ENCODE measurements around the gene SDE2.
"Not testable (repeated sequence)": the region's sequence is repeated elsewhere in the genome, so short reads cannot be mapped to it uniquely, and the experiment has no call there.

Gene SDE2

DNA sequence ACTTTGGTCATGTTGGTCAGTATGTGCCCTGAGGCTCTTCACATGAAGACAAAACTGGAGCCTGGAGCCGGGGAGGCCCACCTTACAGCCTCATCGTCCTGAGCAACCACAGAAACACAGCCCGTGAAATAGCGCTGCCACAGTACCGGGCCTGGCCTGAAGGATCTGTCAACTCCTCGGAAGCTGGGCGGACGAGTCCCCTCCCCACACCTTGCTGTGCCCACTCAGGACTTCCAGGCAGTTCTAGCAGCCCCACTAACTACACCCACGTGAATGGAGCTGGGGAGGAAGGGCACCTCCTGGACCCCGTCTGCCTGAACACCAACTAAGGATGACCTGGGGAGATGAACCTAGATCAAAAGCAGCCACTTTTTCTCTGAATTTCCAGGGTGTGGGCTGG, 24.7 kb downstream of the SDE2 start:
- DNase-seq, result no peak

GRCh38 chr1:225973158-225973557, 26.0 kb downstream of the SDE2 start:
- DNase-seq, result no peak

- no peak for DNase-seq
Observed at GRCh38 chr1:225972344-225973152, 26.6 kb downstream of the SDE2 start.

- not testable (repeated sequence) for DNase-seq
Observed at GRCh38 chr1:225970592-225971157, 28.5 kb downstream of the SDE2 start.

DNA sequence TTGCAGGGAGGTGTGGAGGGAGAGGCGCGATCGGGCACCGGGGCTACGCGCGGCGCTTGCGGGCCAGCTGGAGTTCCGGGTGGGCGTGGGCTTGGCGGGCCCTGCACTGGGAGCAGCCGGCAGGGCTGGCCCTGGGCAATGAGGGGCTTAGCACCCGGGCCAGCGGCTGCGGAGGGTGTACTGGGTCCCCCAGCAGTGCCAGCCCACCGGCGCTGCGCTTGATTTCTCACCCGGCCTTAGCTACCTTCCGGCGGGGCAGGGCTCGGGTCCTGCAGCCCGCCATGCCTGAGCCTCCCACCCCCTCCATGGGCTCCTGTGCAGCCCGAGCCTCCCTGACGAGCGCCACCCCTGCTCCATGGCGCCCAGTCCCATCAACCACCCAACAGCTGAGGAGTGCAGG, 29.4 kb downstream of the SDE2 start:
- DNase-seq, result not testable (repeated sequence)

- DNase-seq, result no peak
Observed at GRCh38 chr1:225965231-225965630, 33.9 kb downstream of the SDE2 start.

DNA sequence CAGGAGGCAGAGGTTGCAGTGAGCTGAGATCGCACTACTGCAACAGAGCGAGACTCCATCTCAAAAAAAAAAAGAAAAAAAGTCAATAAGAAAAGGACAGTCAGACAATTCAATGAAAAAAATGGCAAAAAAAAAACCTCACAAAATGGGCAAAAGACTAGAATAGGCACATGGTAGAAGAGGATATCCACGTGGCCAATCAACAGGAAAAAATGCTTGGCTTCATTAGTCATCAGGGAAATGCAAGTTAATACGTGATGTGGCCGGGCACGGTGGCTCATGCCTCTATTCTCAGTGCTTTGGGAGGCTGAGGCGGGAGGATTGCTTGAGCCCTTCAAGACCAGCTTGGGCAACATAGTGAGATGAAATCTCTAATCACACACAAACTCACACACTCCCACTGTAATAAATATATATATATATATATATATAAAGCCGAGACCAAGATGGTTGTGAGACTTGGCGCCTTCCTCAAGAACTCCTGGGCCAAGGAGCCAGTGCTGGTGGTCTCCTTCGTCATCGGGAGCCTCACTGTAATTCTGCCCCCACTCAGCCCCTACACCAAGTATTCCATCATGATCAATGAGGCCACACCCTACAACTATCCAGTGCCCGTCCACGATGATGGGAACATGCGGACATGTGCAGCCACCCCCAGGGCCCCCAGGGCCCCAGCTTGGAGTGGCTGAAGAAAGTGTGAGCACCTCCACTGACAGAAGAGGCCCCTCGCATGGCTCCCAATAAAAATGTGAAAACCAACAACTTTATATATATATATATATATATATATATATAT, 35.2 kb downstream of the SDE2 start:
- no peak for DNase-seq

DNA sequence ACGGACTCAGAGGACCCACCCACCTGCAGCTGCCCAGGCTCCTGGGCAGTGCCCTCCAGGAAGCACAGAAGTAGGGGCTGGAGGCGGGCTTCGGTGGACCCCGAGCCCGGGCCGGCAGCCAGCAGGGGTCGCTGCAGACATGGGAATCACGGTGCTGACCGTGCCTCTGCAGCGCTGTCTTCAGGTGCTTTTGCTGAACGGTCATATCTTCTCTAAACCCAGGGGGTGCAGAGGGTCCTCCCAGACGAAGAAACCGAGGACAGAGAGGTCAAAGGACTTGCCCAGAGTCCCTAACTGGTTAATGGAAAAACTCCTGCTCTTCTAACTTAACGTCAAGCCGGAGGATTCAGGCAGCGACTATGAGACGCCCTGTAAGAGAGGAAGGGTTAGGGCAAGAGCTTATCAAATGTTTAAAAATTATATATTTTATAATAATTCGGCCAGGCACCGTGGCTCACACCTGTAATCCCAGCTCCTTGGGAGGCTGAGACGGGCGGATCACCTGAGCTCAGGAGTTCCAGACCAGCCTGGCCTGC, 36.6 kb downstream of the SDE2 start:
- peak; percentile 45 for DNase-seq

DNA sequence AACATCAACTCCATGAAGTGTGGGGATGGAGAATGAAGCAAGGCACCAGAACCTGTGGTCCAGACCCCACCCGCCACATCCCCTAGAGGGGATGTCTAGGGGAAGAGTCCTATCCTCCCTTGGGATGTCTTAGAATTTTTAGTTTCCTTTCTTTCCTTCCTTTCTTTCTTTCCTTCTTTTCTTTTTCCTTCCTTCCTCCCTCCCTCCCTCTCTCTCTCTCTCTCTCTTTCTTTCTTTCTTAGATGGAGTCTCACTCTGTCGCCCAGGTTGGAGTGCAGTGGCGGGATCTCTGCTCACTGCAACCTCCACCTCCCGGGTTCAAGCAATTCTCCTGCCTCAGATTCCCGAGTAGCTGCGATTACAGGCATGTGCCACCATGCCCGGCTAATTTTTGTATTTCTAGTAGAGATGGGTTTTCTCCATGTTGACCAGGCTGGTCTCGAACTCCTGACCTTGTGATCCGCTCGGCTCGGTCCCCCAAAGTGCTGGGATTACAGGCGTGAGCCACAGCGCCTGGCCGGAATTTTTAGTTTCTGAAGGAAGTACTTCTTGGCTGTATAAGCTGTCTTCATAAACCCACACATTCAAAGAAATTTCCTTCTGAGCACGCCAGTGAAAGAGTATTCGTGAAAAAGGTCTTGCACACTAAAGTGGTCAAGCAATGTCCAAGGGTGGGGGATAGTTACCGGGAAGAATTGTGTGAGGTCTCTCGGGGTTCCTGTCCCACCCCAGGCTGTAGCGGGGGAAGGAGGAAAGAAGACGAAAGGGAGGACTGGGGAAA, 37.3 kb downstream of the SDE2 start:
- DNase-seq, result no peak

DNA sequence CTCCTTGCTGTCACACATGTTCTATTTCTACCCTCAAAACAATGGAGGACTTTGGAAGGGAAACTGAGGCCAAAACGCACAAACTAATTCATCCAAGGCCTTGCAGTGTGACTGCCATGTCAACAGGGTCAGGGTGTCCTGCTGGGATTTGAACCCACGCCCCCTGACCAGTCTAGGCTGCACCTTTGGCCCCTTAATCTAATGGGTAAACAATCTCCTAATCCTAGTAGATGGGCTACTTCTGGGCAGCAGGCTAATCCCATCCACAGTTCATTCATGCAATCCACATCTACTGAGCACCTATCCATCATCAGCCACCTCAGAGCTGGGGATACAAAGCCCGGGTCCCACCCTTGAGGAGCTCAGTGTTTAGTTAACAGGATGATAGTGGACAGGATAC, 41.1 kb downstream of the SDE2 start:
- no peak for DNase-seq

- DNase-seq, result no peak
Observed at GRCh38 chr1:225954753-225955152, 44.4 kb downstream of the SDE2 start.

DNA sequence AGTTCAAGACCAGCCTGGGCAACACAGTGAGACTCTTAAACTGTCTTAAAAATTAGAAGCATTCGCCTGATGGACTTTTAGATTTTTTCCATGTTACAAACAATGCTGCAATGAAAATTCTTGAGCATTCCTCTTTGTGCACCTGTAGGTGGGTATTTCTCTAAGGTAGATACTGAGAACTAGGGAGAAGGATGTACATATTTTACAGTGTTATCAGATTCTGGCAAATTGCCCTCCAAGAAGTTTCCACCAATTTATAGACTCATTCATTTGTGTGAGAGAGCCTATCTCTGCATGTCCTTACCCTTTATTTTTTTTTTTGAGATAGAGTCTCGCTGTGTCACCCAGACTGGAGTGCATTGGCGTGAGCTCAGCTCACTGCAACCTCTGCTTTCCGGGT, 45.8 kb downstream of the SDE2 start:
- no peak for DNase-seq

GRCh38 chr1:225950905-225951497, 48.1 kb downstream of the SDE2 start:
- DNase-seq, result no peak

GRCh38 chr1:225949041-225949440, 50.1 kb downstream of the SDE2 start:
- DNase-seq, result no peak

DNA sequence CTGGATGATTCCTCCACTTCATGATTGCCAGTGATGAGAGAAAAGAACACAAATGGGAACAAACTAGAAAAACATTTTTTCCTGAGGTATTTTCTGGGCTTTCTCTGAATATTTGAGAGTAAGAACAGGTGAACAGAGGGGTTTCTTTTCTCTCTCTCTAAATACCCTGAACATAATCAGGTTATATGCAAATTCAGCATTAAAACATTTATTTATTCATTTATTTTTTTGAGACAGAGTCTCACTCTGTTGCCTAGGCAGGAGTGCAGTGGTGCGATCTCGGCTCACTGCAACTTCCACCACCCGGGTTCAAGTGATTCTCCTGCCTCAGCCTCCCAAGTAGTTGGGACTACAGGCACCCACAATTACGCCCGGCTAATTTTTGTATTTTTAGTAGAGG, 52.3 kb downstream of the SDE2 start:
- DNase-seq, result no peak

- no peak for DNase-seq
Observed at GRCh38 chr1:225946082-225946620, 53.0 kb downstream of the SDE2 start.

DNA sequence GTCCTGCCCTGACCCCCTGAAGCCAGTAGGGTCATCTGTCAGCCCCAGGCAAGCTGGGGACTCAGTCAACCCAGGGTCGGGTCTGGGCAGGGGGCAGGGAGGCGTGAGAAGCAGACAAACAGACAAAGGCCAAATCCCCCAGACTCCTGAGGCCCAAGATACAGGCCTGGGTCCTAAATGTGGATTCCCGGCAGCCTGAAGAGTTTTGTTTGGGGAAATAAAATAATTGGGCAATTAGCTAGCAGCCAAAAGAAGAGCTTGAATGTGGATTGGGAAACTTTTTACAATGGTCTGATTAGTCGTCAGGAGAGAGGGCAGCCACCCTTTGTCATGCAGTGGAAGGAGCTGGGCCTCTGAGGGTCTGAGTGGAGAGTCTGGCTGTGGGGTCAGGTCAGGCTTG, 53.6 kb downstream of the SDE2 start:
- no peak for DNase-seq

DNA sequence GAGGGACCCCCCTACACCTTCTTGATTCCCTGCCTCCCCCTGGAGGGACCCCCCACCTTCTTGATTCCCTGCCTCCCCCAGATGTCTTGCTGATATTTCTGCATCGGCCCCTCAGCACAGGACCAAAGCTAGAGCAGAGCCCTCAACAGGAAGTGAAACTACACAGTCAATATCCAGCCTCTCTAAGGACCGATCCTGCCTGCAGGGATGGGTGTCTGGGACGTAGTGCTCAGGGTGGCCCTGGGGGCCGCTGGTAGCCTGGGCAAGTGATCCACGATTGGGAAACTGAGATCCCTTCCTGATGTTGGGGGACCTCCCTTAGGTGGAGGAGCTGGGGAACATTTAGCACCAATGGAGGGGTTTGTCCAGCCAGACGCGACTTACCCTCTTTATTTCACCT, 54.2 kb downstream of the SDE2 start:
- DNase-seq, result no peak

DNA sequence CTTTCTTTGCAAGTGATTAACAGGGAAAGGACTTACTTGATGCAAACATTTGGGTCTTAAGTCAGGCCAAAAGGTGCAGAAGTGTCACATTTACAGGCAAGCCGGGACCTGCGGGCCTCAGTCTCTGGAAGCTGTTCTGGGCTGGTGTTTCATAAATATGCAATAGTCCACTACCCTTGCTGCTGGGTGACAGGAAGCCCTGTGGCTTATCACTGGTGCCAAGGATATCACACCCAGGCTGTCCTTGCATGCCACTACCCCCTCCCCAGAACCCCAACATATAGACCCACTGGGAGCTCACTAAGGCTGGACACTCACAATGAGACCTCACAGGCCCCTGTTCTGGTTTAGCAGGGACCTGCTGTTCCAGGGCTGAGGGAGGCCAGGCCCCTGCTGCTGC, 54.8 kb downstream of the SDE2 start:
- no peak for DNase-seq

DNA sequence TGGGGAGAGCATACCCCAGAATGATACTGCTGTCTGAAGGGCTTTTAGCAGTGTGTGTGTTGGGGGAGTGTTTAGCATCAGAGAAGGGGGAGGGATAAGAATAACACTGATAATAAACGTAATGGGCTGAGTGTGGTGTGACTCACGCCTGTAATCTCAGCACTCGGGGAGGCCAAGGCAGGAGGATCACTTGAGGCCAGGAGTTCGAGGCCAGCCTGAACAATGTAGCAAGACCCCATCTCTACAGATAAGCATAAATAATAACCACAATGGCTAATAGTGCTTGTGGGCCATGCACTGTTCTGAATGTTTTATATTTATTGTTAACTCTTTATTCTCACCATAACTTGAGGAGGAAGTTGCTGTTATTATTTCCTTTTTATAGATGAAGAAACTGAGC, 55.6 kb downstream of the SDE2 start:
- DNase-seq, result no peak

DNA sequence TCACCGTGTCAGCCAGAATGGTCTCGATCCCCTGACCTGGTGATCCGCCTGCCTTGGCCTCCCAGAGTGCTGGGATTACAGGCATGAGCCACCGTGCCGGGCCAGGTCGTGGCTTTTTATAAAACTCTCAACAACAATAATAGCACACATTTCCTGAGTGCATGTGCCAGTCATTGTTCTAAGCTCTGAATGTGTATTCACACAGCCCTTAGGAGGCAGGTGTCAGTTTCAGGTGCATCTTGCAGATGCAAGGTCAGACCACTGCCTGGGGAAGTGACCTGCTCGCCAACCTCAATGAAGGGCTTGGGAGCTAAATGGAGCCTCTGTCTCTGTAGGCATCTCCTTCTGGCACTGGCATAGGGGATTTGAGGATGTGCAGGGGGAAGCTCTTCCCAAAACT, 56.6 kb downstream of the SDE2 start:
- no peak for DNase-seq

DNA sequence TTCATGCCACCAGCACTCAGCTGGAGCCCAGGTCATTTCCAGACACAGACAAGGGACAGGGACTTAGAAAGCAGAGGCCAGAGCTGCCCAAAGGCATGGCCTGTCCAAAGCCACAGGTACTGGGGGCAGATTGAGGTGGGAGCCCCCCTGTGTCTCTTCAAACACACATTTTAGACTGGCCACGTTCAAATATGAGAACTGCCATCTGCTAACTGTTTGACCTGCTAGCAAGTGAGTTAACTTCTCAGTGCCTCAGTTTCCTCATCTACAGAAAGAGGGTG, 57.3 kb downstream of the SDE2 start:
- DNase-seq, result no peak

Data from femur (tissue), 1 donor.